ENCODE measurements around the gene NAB2. TPM values are rescaled to one million over a fixed set of nuclear protein-coding genes. Genes with fewer than 3 reads are reported as not detected.

The NAB2 gene
- total and polyA plus RNA-seq, 2 of the 8 experiments (the other 6 are each of a cell fraction or from before 2014, with no cell fraction given) = 20.9 to 23.5 TPM

GRCh38 chr12:57109207-57110103 lies 20.5 kb downstream of the NAB2 start:
- Histone ChIP-seq H2BK20ac (ENCODE audit: low read length) (no peak overlapping the region), H4K20me1 (replicated peaks in 1 of 2; ENCODE audit: control insufficient read depth in 1 of 2, insufficient read depth in 2 of 2, low read length in 2 of 2) (no peaks in the 10 kb centered on the region), H3K56ac (replicated peaks; ENCODE audit: insufficient read length, low read depth, low read length) (no peak overlapping the region), H2BK120ac (replicated peaks; ENCODE audit: low read depth, low read length) (no peak overlapping the region), H2AK5ac (ENCODE audit: low read depth, low read length) (0 out of 2 replicates have a peak overlapping the region, but pooled peaks have one; percentile 47), H4K5ac (ENCODE audit: insufficient read length, low read depth, low read length) (peak overlapping the region; percentile 31), H3K4ac (replicated peaks; ENCODE audit: insufficient read length, low read depth, low read length) (peak overlapping the region; percentile 39), H3K14ac (ENCODE audit: insufficient read length) (no peak overlapping the region), H3K36me3 (ENCODE audit: control insufficient read depth in 2 of 4, insufficient read depth in 4 of 4, low read length in 3 of 4) (peaks cover 0 to 3% (median 1%) of the 10 kb centered on the region in 4 experiments; a peak in 1 of 8 replicates), H4K91ac (replicated peaks; ENCODE audit: insufficient read length, low read length) (peak overlapping the region; percentile 40), H2BK15ac (ENCODE audit: low read length) (0 out of 2 replicates have a peak overlapping the region, but pooled peaks have one; percentile 2), H4K8ac (ENCODE audit: extremely low read depth, insufficient read depth, low read length) (no peak overlapping the region; the same call in 1 of the 2 replicates), H3K23me2 (ENCODE audit: low read depth, low read length) (peaks cover 15% of the 10 kb centered on the region), H3K9me3 (ENCODE audit: insufficient read depth in 2 of 2, low read depth in 1 of 2, low read length in 1 of 2) (no peaks in the 10 kb centered on the region), H3K27me3 (replicated peaks in 1 of 4; ENCODE audit: control insufficient read depth in 3 of 4, extremely low read depth in 1 of 4, insufficient read depth in 3 of 4, low read length in 3 of 4) (no peaks in the 10 kb centered on the region), H3K4me1 (replicated peaks in 1 of 4; ENCODE audit: control insufficient read depth in 3 of 4, insufficient read depth in 4 of 4, low read length in 3 of 4) (peaks cover 3 to 31% (median 15%) of the 10 kb centered on the region in 4 experiments), H3K18ac (ENCODE audit: extremely low read depth, low read length) (peak overlapping the region; percentile 42; the same call in 1 of the 2 replicates), H3K79me1 (ENCODE audit: low read depth, low read length) (no peaks in the 10 kb centered on the region), H3K23ac (ENCODE audit: insufficient read length) (no peak overlapping the region), H3K27ac (ENCODE audit: low read depth, low read length) (no peak overlapping the region), H2BK12ac (ENCODE audit: low read depth, low read length) (no peak overlapping the region), H3K4me2 (ENCODE audit: insufficient read depth in 1 of 2, low read depth in 2 of 2, low read length in 2 of 2) (peak overlapping the region; percentile 81 to 96), H3K4me3 (ENCODE audit: extremely low read depth in 1 of 4, insufficient read depth in 2 of 4, low read depth in 3 of 4, low read length in 4 of 4) (peak overlapping the region in 3 of 4 experiments; percentile 16 to 59 (median 43); a peak in 4 of 8 replicates), H2AFZ (ENCODE audit: low read length) (peak overlapping the region; percentile 52; the same call in 1 of the 2 replicates), H3K79me2 (ENCODE audit: control insufficient read depth in 1 of 2, insufficient read depth in 2 of 2, low read length in 2 of 2) (no peaks in the 10 kb centered on the region), H2BK5ac (ENCODE audit: low read depth, low read length) (peak overlapping the region; percentile 87; the same call in 1 of the 2 replicates), H3K9ac (replicated peaks in 1 of 4; ENCODE audit: extremely low read depth in 1 of 4, low read depth in 3 of 4, low read length in 3 of 4) (no peak overlapping the region)
- ChIA-PET CTCF (ENCODE audit: partially characterized antibody) (interaction anchor here (0.6 to 15.7 kb wide), 10 partner anchors 15 to 292 kb away, joined by 3 to 325 read pairs (median 27); partner anchors contain the start of genes LRP1, NAB2 and ZBTB39), POLR2A (ENCODE audit: partially characterized antibody) (interaction anchor here (0.9 to 13.0 kb wide), 7 partner anchors 15 to 84 kb away, joined by 3 to 352 read pairs (median 3); partner anchors contain the start of genes LRP1, NAB2 and NEMP1)
- DNase-seq (ENCODE audit: low read depth in 1 of 2, low spot score in 2 of 2) = no peak
- whole genome bisulfite sequencing, 2 experiments (ENCODE audit: extremely low coverage in 1 of 2, insufficient coverage in 1 of 2, insufficient read length in 1 of 2, insufficient replicate concordance in 2 of 2, low coverage in 1 of 2, low lambda C conversion rate in 2 of 2, missing lambda C conversion rate in 1 of 2) = 73% methylated on average over 7 of the region's 7 CpGs; no CpG with 5 or more reads in 1 of the 2 experiments
- FAIRE-seq = no peak
- TF ChIP-seq SP2 (IDR thresholded peaks at IDR 0.05; ENCODE audit: low read length) = no peak
- no peak for TF ChIP-seq POLR2A (IDR thresholded peaks at IDR 0.05; ENCODE audit: control extremely low read depth in 1 of 2, low read depth in 2 of 2, low read length in 2 of 2)
- no peak for TF ChIP-seq TAF1 (IDR thresholded peaks at IDR 0.05; ENCODE audit: low read depth, low read length)
- TF ChIP-seq CREB1 (IDR thresholded peaks at IDR 0.05) = no peak
- TF ChIP-seq MAFK (IDR thresholded peaks at IDR 0.05; ENCODE audit: low read depth, low read length) = no peak
- no peak for TF ChIP-seq ZNF274 (IDR thresholded peaks at IDR 0.05; ENCODE audit: borderline replicate concordance, extremely low read depth, low read length)
